Measurements from ENCODE around the gene DPRX.
"Not testable (repeated sequence)": the region's sequence is repeated elsewhere in the genome, so short reads cannot be mapped to it uniquely, and the experiment has no call there.

The DPRX gene

DNA sequence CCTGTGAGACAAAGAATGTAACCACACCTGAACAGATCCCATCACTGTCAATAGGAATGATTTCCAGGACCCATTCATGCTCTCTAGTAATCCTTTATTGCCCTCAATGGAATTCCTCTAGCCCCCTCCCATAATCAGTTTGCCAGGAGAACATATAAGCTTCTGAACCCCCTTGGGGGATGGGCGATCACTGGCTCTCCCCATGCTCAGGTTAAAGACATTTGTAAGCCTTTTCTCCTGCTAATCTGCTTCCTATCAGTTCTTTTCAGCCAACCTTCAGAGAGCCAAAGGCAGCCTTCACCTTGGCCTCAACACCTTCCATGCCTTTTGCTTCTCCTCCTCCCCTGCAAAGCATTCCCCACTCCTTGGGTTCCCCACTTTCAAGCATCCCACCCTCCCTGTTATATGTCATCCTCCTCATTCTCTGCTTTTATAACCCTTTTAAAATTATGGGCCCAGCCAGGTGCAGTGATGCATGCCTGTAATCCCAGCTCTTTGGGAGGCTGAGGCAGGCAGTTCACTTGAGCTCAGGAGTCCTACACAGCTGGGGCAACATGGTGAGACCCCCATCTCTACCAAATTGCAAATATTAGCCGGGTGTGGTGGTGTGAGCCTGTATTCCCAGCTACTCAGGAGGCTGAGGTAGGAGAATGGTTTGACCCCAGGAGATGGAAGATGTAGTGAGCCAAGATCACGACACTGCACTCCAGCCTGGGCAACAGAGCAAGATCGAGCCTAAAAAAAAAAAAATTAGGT is 12.4 kb downstream of the DPRX start:
- no peak for DNase-seq (ENCODE audit: low read depth in 3 of 3, low spot score in 1 of 3)

DNA sequence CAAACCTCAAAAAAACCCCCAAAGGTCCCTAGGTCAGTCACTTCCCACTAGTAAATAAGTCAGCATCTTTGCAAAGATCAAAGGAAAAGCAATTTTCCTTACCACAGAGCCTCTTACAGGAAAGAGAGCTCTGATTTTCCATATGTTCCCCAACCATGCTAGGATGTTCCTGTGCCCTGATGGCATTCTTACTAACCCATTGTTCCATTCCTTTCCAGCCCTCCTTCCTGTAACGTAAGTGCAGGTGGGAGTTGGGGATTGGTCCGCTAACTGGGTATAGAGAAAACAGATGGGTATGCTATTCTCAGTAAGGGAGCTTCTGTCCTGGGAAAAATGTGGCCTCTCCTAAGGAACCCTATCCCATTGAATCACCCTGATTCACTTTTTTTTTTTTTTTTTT is 14.3 kb downstream of the DPRX start:
- DNase-seq (ENCODE audit: low read depth in 3 of 3, low spot score in 1 of 3), result no peak

DNA sequence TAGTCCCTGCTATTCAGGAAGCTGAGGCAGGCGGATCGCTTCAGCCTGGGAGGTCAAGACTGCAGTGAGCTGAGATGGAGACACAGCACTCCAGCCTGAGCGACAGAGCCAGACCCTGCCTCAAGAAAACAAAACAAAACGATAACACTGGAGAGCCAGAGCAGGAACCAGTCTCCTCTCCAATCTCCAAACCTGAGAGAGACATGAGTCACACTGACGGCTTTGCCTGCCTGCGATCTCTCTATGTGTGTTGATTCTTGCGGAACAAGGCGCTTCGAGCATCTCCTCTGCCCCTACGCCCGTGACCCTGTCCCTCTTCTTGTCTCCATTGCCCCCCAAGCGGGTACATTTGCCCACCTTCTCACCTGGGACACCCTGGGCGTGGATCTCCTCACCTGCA is 15.6 kb downstream of the DPRX start:
- DNase-seq (ENCODE audit: low read depth in 3 of 3, low spot score in 1 of 3), result no peak

DNA sequence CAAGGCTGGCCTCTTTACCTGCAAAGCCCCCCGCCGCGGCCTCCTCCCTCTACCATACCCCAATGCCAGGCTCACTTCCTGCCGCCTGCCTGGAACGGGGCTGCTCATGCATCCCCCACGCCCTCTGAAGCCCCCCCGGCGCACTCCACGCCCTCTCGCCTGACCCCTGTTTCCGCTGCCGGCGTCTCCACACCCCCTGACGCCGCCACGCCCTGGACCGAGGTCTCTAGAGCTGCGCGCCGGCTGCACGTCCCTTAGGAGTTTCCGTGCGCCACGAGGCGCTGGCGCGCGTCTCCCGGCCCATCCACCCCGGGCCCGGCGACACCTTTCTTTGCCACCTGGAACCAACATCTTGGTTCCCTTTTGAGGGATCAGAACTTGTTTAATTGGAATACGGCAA is 16.0 kb downstream of the DPRX start:
- DNase-seq (ENCODE audit: low read depth in 3 of 3, low spot score in 1 of 3), result no peak

DNA sequence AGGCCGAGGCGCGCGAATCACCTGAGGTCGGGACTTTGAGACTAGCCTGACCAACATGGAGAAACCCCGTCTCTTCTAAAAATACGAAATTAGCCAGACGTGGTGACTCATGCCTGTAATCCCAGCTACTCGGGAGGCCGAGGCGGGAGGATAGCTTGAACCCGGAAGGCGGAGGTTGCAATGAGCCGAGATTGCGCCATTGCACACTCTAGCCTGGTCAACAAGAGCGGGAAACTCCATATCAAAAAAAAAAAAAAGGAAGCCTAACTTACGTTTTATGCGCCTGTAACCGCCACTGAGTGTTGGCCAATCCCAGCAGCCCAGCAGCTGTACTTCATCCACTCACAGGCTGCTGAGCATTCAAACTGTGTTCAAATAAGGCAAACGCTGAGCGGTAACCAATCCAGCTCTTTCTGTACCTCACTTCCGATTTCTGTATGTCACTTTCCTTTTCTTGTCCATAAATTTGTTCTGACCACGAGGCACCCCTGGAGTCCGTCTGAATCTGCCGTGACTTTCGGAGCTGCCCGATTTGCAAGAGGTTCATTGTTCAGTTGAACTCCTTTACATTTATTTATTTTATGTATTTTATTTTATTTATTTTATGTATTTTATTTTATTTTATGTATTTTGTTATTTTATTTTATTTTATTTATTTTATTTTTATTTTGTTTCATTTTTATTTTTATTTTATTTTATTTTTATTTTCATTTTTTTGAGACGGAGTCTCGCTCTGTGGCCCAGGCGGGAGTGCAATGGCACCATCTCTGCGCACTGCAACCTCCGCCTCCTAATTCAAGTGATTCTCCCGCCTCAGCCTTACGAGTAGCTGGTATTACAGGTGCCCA is 18.2 kb downstream of the DPRX start:
- DNase-seq (ENCODE audit: low read depth in 3 of 3, low spot score in 1 of 3), result no peak

DNA sequence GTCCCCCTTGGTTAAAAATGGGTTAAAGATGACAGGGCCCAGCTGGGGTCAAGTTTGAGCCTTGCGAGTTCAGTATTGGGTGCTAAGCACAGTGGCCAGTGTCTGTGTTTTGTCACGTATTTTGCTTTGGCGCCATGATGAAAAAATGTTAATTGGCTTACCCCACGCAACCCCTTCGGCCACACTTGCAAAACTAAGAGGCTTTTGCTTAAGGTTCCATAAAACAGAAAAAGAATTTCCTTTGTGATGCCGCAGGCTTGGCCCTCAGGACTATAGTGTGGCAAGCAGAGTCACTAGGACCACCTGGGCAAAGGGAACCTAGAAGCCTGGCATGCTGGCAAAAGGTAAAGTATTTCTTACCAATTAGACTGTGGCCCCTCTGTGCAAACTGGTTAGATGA is 20.7 kb downstream of the DPRX start:
- no peak for DNase-seq (ENCODE audit: low read depth in 3 of 3, low spot score in 1 of 3)

DNA sequence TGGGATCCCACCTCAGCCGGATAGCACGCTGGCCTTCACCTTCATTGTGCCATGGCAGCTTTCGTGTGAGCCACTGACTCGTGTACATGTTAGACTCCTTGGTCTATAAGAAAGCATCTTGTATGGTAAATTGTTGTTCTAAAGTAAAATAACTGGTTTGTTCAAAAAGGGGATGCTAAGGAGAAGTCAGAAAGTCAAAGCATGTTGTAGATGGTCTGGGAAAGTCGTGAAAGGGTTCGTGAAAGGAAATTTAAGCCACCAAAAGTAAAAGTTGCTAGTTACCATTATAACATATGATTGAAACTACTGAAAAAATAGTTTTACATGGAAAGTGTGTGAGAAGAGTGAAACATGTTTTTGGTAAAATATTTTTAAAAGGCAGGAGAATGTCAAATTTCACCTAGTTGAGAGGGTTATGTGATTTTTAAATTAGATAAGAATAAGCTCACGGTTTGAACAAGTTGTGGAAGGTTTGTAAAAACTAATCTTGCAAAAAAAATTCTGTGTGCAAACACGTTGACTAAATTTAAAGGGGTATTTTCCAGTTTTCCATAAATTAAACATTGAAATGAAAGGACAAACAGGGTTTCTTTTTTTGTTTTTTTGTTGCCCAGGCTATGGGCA is 23.4 kb downstream of the DPRX start:
- DNase-seq (ENCODE audit: low read depth in 3 of 3, low spot score in 1 of 3), result no peak

DNA sequence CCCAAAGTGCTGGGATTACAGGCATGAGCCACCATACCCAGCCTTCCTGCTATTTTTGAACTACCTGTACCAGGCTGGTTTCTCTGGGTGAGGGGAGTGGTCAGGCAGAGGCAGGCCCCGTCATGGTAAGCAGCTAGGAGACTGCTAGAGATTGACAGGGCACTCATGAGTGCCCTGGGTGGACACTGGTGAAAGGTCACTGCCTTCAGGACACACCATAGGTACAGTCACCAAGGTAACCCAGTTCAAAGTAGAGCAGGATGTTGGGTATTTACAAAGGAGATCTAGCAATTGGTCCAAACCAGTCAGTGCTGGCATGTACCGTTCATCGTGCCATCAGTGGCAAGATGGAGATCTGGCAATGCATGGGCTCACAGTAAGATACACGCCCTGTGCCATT is 25.5 kb downstream of the DPRX start:
- no peak for DNase-seq (ENCODE audit: low read depth in 3 of 3, low spot score in 1 of 3)

DNA sequence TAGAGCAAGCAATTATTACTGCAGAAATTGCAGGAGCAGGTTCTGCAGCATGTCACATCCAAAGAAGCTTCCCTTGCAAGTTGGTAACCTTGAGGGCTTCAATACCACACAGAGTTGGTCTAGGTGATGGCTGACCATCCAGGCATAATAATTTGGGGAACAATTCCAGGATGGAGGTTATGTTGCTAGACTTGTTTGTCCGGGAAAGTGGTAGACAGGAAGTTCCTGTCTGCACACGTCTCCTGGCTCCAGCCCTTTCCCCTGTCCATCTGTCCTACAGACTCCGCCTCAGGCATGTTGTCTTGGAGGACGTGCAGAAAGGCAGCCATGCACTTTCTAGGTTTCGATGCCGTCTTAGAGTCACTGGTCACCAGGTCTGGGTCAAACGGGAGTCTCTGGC is 26.0 kb downstream of the DPRX start:
- DNase-seq (ENCODE audit: low read depth in 3 of 3, low spot score in 1 of 3), result no peak

DNA sequence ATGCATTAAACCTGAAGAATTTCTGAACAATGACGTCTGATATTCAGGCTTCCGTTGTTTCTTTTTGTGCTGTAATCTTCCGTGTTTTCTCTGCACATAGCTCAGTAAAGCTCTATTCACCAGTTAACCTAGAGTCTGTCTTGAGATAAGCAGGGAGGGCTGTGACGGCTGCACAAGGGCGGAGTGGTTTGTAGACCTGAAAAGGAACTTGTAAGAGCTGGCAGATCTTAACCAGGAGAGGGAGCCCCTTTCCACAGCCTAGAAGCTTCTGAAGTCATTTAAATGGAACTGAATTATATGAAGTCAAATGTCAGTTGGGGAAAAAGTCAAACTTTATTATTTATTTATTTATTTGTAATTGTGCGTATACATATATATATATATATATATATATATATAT is 27.5 kb downstream of the DPRX start:
- DNase-seq (ENCODE audit: low read depth in 3 of 3, low spot score in 1 of 3), result no peak

DNA sequence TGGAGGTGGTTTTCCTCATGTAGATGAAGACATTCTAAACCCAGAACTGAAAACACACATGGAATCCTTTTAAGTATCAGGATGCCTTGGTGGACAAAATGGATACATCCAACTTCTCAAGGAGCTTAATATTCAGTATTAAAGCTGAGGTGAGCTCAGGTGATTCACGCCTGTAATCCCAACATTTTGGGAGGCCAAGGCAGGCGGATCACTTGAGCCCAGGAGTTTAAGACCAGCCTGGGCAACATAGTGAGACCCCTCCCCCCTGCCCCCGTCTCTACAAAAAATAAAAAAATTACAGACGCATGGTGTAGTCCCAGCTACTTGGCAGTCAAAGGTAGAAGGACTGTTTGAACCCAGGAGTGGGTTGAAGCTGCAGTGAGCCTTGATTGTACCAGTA is 28.8 kb downstream of the DPRX start:
- DNase-seq (ENCODE audit: low read depth in 3 of 3, low spot score in 1 of 3), result no peak

DNA sequence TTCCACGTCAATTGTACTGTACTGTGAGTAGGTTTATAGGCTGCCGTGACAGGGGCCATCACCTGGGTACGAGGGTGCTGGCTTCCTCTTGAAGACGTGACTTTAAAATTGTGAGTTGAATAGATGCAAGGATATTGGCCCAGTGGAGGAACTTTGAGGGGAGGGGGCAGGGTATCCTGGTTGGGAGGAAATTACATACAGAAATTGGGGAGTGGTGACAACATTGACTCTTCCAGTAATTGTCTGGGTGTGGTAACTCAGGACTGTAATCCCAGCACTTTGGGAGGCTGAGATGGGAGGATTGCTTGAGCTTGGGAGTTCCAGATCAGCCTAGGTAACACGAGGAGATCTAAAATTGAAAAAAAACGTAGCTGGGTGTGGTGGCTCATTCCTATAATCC is 30.4 kb downstream of the DPRX start:
- DNase-seq (ENCODE audit: low read depth in 3 of 3, low spot score in 1 of 3), result no peak

DNA sequence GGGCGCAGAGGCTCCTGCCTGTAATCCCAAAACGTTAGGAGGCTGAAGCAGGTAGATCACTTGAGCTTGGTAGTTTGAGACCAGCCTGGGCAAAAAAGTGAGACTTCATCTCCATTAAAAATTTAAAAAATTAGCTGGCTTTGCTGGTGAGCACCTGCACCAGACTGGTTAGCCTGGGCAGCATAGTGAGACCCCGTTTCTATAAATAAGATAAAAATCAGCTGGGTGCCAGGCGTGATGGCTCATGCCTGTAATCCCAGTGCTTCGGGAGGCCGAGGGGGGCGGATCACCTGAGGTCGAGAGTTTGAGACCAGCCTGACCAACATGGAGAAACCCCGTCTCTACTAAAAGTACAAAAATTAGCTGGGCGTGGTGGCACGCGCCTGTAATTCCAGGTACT is 32.4 kb downstream of the DPRX start:
- DNase-seq (ENCODE audit: low read depth in 3 of 3, low spot score in 1 of 3), result no peak

DNA sequence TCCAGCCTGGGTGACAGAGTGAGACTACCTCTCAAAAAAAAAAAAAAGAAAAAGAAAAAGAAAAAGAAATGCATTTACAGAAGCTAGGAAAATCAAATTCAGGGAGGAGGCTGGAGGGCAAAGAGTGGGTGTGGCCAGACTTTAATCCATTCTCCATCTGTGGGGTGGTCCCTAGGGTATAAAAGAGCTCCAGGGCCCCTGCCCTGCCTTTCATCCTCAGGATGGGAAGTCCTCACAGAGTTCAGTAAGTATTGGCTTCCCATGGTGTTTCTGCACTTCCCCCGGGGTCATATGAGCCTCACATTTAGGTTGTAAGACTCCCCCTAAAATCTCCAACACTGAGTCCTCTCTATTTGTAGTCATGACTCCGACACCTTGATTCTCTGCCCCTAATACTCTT is 33.0 kb downstream of the DPRX start:
- DNase-seq (ENCODE audit: low read depth in 3 of 3, low spot score in 1 of 3), result no peak

DNA sequence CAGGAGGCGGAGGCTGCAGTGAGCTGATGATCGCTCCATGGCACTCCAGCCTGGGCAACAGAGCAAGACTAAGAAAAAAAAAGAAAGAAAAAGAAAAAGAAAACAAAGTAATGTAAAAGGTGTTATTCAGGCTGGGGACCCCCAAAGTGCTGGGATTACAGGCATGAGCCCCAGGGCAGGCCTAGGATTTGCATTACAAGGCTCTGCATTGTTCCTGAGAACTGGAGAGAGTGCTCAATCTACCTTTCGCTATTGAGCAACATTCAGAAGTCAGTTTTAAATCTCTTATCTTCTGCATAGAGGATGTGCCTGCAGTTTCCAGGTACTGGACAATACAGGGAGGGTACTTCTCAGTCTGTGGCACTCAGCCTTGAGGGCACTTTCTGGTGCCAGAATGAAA is 34.5 kb downstream of the DPRX start:
- not testable (repeated sequence) for DNase-seq (ENCODE audit: low read depth in 3 of 3, low spot score in 1 of 3)

DNA sequence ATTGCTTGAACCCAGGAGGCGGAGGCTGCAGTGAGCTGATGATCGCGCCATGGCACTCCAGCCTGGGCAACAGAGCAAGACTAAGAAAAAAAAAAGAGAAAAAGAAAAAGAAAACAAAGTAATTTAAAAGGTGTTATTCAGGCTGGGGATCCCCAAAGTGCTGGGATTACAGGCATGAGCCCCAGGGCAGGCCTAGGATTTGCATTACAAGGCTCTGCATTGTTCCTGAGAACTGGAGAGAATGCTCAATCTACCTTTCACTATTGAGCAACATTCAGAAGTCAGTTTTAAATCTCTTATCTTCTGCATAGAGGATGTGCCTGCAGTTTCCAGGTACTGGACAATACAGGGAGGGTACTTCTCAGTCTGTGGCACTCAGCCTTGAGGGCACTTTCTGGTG is 37.0 kb downstream of the DPRX start:
- not testable (repeated sequence) for DNase-seq (ENCODE audit: low read depth in 3 of 3, low spot score in 1 of 3)

DNA sequence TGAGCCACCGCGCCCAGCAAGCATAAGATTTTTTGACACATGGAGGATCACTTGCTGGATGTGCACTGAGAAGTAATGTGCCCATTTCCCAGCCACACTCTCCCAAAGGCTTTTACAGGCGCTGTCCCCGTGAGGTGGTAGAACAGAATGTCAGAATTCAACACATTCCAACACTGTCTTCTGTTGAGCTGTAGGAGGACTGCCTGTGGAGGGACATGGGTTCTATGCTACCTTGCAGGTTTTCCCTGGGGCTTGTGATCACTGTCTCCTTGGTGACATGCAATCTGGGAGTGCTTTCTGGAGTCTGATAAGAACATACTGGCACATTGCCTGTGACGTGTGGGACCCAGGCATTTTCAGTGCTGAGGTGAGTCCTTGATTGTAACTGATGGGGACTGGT is 38.5 kb downstream of the DPRX start:
- DNase-seq (ENCODE audit: low read depth in 3 of 3, low spot score in 1 of 3), result no peak

DNA sequence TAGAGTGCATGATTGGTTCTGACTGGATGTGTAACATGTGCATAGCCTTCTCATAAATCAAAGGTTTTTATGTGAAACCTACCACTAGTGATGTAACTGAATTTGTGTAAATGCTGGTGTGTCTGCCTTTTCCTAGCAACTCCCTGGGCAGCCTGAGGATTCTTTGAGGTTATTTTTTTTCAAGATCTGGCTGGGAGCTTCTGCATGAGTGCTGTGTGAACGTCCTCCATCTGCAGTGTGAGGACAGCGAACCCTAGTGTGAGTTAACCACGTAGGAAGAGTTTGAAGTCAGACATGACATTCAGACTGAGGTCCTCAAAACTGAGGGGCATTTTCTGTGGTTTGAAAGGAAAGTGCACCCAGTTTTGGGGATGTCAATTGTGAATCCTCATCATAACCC is 39.9 kb downstream of the DPRX start:
- no peak for DNase-seq (ENCODE audit: low read depth in 3 of 3, low spot score in 1 of 3)

Measured in stimulated activated CD4-positive, alpha-beta T cell treated with anti-CD3 and anti-CD28 coated beads, TNF-alpha, amount 100 ng/mL, for 1 hour (primary cell).